Ovary (tissue), 9 donors: ENCODE data around the gene LIN52. TPM values are rescaled to one million over a fixed set of nuclear protein-coding genes. Genes with fewer than 3 reads are reported as not detected.
A peak's percentile ranks its signal among the peaks of the same experiment; 100 is the strongest.

Experiments
- DNase-seq, 5 donors: peaks; one replicate each; pipeline ENCODE4 v3.0.0-alpha.2; 2019 to 2020
- H3K27ac ChIP-seq, 2 donors: fragments of 200-600 bp; one replicate each; pipeline versions ENCODE4 v1.5.1 to v1.8.0; 2019 to 2022
- H3K27me3 ChIP-seq: fragments of 200-600 bp; one replicate; pipeline ENCODE4 v1.8.0; 2022
- H3K36me3 ChIP-seq: fragments of 200-600 bp; sonication (generic); one replicate; pipeline ENCODE4 v1.5.1; 2019
- H3K4me1 ChIP-seq: one replicate; pipeline ENCODE4 v1.8.1; 2013; ENCODE audit warnings: mild to moderate bottlenecking, moderate library complexity; ENCODE audit not compliant: insufficient read depth
- H3K4me3 ChIP-seq: fragments of 200-600 bp; sonication (generic); one replicate; pipeline ENCODE4 v1.5.1; 2017
- H3K9me3 ChIP-seq, 2 donors: fragments of 200-600 bp in 1 of 2; sonication (generic) in 1 of 2; one replicate each; pipeline versions ENCODE4 v1.5.1 to v1.8.1; 2013 to 2019; ENCODE audit warnings: mild to moderate bottlenecking in 1 of 2, moderate library complexity in 1 of 2
- CTCF ChIP-seq, 3 donors: fragments of 450-650 bp in 2 of 3; fragments of 200-600 bp in 1 of 3; IDR thresholded peaks; one replicate each; pipeline versions ENCODE4 v1.5.1 to v1.8.0; 2016 to 2022; ENCODE audit warnings: antibody characterized with exemption in 3 of 3, mild to moderate bottlenecking in 1 of 3
- EP300 ChIP-seq: sonication (generic); formaldehyde crosslinking; IDR thresholded peaks from one replicate; pipeline ENCODE4 v1.6.1; 2017; ENCODE audit warnings: antibody characterized with exemption
- POLR2A ChIP-seq: fragments of 450-650 bp; IDR thresholded peaks from one replicate; pipeline ENCODE4 v1.6.1; 2017; ENCODE audit warnings: antibody characterized with exemption, mild to moderate bottlenecking, moderate library complexity
- WGBS, 3 donors: extraction: QIAGEN DNeasy Blood & Tissue Kit in 1 of 3; methylation state at CpG; one replicate each; pipeline versions ENCODE4 v1.1.5 to v1.1.7; 2013 to 2017; 5-methylcytosine and 5-hydroxymethylcytosine counted together
- intact Hi-C, 4 donors: fragments of 100-400 bp; cut with DNase I; formaldehyde crosslinking; loops; one replicate each; pipeline versions ENCODE4 v1.11.0 to v1.15.1; 2022 to 2023
- polyA plus RNA-seq, 2 donors: library from polyadenylated mRNA; stranded (reverse); fragments of 200-250 nt in 1 of 2; fragments of 350-450 nt in 1 of 2; fragmentation: Illumina TruSeq in 1 of 2; extraction: RNeasy Lipid Tissue Mini Kit (QIAGEN cat#74804) in 1 of 2; gene quantifications; one replicate each; pipeline ENCODE4 v1.2.3, GENCODE V29; 2013 to 2014
- total RNA-seq, 7 donors: library from RNA; depleted of rRNA in 2 of 7; stranded (reverse); fragments of >200 nt in 2 of 7; fragmentation: NEBNext Ultra II Directional in 3 of 7; extraction: Animal tissue kit (Norgen Biotek cat#: 25700) in 3 of 7; gene quantifications; one replicate each; pipeline versions ENCODE4 v1.1.0 to v1.2.4, GENCODE V29; 2016 to 2023
- donor health status: DM: no; HTN: no; CAD: no; lungs with moderate emphysema.
- donor health status: DM: no; HTN: no; CAD: no.
- donor health status: Bipolar disorder and iron deficiency.
- donor health status: DM: yes; HTN: yes; CAD: no.
- donor health status: DM: no; HTN: no; CAD: no.
- donor health status: DM: yes; HTN: yes; CAD: no.

LIN52 gene
- total and polyA plus RNA-seq, 9 donors = 8.6 to 12.5 (median 10.0) TPM

GRCh38 chr14:74083784-74084276 is 926 bp upstream of the LIN52 start:
- Histone ChIP-seq H3K9me3 (no peaks in the 10 kb centered on the region), H3K36me3 (no peaks in the 10 kb centered on the region), H3K27me3 (no peaks in the 10 kb centered on the region), H3K4me3 (peak overlapping the region; percentile 94), H3K4me1 (peaks cover 7% of the 10 kb centered on the region), H3K27ac (peak overlapping the region; percentile 62 to 91)
- no peak for TF ChIP-seq EP300
- TF ChIP-seq CTCF (IDR thresholded peaks at IDR 0.05) = no peak
- TF ChIP-seq POLR2A = no peak
- WGBS, 3 donors = 1 to 2% (median 1%) methylated on average over 15 of the region's 15 CpGs
- no peak for DNase-seq
- intact Hi-C loops = no loop called here

GRCh38 chr14:74085047-74085637 is 386 bp downstream of the LIN52 start:
- WGBS, 3 donors = 0% methylated on average over 26 of the region's 26 CpGs
- H3K27me3 ChIP-seq = no peaks in the 10 kb centered on the region
- intact Hi-C loops = no loop called here
- H3K27ac ChIP-seq = peak overlapping the region; percentile 49 to 66
- peak overlapping the region; percentile 69 for H3K4me3 ChIP-seq
- DNase-seq = peak in 2 of 5 donors; percentile 30 to 40
- peaks cover 7% of the 10 kb centered on the region for H3K4me1 ChIP-seq
- H3K36me3 ChIP-seq = no peaks in the 10 kb centered on the region
- no peaks in the 10 kb centered on the region for H3K9me3 ChIP-seq
- no peak for TF ChIP-seq CTCF (IDR thresholded peaks at IDR 0.05)
- TF ChIP-seq POLR2A = peak; percentile 25
- no peak for TF ChIP-seq EP300

GRCh38 chr14:74085828-74086227 is 1.1 kb downstream of the LIN52 start:
- Histone ChIP-seq H3K4me3 (peak overlapping the region; percentile 69), H3K27me3 (no peaks in the 10 kb centered on the region), H3K27ac (no peak overlapping the region), H3K4me1 (peaks cover 7% of the 10 kb centered on the region), H3K9me3 (no peaks in the 10 kb centered on the region), H3K36me3 (no peaks in the 10 kb centered on the region)
- intact Hi-C loops = no loop called here
- TF ChIP-seq EP300 = no peak
- TF ChIP-seq CTCF (IDR thresholded peaks at IDR 0.05) = no peak
- no peak for TF ChIP-seq POLR2A
- WGBS, 3 donors = 87 to 90% (median 88%) methylated on average over 1 of the region's 1 CpG
- DNase-seq = no peak

- Histone ChIP-seq H3K27me3 (no peaks in the 10 kb centered on the region), H3K9me3 (no peaks in the 10 kb centered on the region), H3K4me1 (peaks cover 2% of the 10 kb centered on the region), H3K27ac (no peak overlapping the region), H3K4me3 (no peak overlapping the region), H3K36me3 (no peaks in the 10 kb centered on the region)
- intact Hi-C loops = no loop called here
- no peak for TF ChIP-seq CTCF (IDR thresholded peaks at IDR 0.05)
- no peak for TF ChIP-seq POLR2A
- TF ChIP-seq EP300 = no peak
- 93 to 95% (median 94%) methylated on average over 8 of the region's 8 CpGs for WGBS, 3 donors
- DNase-seq = no peak
Measured at GRCh38 chr14:74089251-74090020, 4.7 kb downstream of the LIN52 start.
